NB4 (cell line): Measurements from ENCODE around the gene SIN3A.

Experiments
- POLR2A ChIP-seq: IDR thresholded peaks from 2 replicates; pipeline ENCODE4 v1.6.1; 2011; ENCODE audit warnings: mild to moderate bottlenecking; ENCODE audit not compliant: insufficient read length; ENCODE audit errors: extremely low read depth
- TF ChIP-seq, protein P1 (sequence below): IDR thresholded peaks from one replicate; pipeline ENCODE4 v1.5.1; 2012; ENCODE audit warnings: low read depth, low read length
- TF ChIP-seq, protein P2 (sequence below): IDR thresholded peaks from 2 replicates; pipeline ENCODE4 v1.6.1; 2011; ENCODE audit warnings: low read depth, low read length

DNA sequence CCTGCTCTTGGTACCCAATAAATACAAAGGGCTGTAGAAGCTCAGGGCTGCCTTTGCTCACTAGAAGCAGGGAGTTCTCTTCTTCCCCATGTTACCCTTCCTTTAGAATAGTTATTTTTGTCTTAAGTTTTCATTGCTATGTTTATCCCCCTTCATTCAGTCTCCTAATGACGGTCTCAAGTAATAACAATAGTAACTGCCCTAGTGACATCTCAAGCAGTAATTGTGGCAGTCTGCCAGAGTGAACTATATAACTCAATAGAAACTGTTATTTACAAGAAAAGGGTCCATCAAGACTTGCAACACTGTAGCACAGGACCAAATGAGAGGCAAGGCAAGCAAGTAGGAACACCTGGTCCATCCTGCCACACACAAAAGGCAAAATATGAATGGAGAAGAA, 32.5 kb upstream of the SIN3A start:
- TF ChIP-seq, protein P1, sequence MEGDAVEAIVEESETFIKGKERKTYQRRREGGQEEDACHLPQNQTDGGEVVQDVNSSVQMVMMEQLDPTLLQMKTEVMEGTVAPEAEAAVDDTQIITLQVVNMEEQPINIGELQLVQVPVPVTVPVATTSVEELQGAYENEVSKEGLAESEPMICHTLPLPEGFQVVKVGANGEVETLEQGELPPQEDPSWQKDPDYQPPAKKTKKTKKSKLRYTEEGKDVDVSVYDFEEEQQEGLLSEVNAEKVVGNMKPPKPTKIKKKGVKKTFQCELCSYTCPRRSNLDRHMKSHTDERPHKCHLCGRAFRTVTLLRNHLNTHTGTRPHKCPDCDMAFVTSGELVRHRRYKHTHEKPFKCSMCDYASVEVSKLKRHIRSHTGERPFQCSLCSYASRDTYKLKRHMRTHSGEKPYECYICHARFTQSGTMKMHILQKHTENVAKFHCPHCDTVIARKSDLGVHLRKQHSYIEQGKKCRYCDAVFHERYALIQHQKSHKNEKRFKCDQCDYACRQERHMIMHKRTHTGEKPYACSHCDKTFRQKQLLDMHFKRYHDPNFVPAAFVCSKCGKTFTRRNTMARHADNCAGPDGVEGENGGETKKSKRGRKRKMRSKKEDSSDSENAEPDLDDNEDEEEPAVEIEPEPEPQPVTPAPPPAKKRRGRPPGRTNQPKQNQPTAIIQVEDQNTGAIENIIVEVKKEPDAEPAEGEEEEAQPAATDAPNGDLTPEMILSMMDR = no peak
- TF ChIP-seq POLR2A = no peak
- TF ChIP-seq, protein P2, sequence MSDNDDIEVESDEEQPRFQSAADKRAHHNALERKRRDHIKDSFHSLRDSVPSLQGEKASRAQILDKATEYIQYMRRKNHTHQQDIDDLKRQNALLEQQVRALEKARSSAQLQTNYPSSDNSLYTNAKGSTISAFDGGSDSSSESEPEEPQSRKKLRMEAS = no peak
